CD4-positive, alpha-beta T cell treated with Interferon alpha-2 for 1 hour (primary cell): ENCODE data around the gene SMYD3.

Source experiments
- DNase-seq, 2 donors: peaks; one replicate each; pipeline ENCODE4 v3.0.0-alpha.2; 2020 to 2022

Gene SMYD3

GRCh38 chr1:245931450-245931849 lies 575.6 kb downstream of the SMYD3 start:
- no peak for DNase-seq

GRCh38 chr1:245929224-245929623 lies 577.9 kb downstream of the SMYD3 start:
- no peak for DNase-seq

GRCh38 chr1:245926888-245927287 lies 580.2 kb downstream of the SMYD3 start:
- DNase-seq = no peak

- no peak for DNase-seq
These were observed 583.9 kb downstream of the SMYD3 start for GRCh38 chr1:245923215-245923614.

- no peak for DNase-seq
These were observed 585.7 kb downstream of the SMYD3 start for GRCh38 chr1:245921417-245921816.

- no peak for DNase-seq
These were observed 589.7 kb downstream of the SMYD3 start for GRCh38 chr1:245917403-245917802.

GRCh38 chr1:245915841-245916240 lies 591.2 kb downstream of the SMYD3 start:
- no peak for DNase-seq

GRCh38 chr1:245915406-245915805 lies 591.7 kb downstream of the SMYD3 start:
- DNase-seq = no peak

GRCh38 chr1:245908543-245908942 lies 598.5 kb downstream of the SMYD3 start:
- DNase-seq = no peak

GRCh38 chr1:245906207-245906606 lies 600.9 kb downstream of the SMYD3 start:
- no peak for DNase-seq

GRCh38 chr1:245903851-245904250 lies 603.2 kb downstream of the SMYD3 start:
- no peak for DNase-seq

GRCh38 chr1:245901565-245901964 lies 605.5 kb downstream of the SMYD3 start:
- no peak for DNase-seq

GRCh38 chr1:245901037-245901436 lies 606.0 kb downstream of the SMYD3 start:
- DNase-seq = no peak

- DNase-seq = no peak
These were observed 608.5 kb downstream of the SMYD3 start for GRCh38 chr1:245898581-245898980.

GRCh38 chr1:245896258-245896657 lies 610.8 kb downstream of the SMYD3 start:
- DNase-seq = no peak

- DNase-seq = no peak
These were observed 611.6 kb downstream of the SMYD3 start for GRCh38 chr1:245895455-245895959.

- no peak for DNase-seq
These were observed 612.2 kb downstream of the SMYD3 start for GRCh38 chr1:245894843-245895242.

- DNase-seq = no peak
These were observed 614.1 kb downstream of the SMYD3 start for GRCh38 chr1:245893025-245893424.

GRCh38 chr1:245888809-245889208 lies 618.3 kb downstream of the SMYD3 start:
- peak in 1 of 2 donors; percentile 43 for DNase-seq

GRCh38 chr1:245887829-245888228 lies 619.2 kb downstream of the SMYD3 start:
- DNase-seq = no peak

- no peak for DNase-seq
These were observed 625.2 kb downstream of the SMYD3 start for GRCh38 chr1:245881767-245882391.

GRCh38 chr1:245880754-245881403 lies 626.2 kb downstream of the SMYD3 start:
- DNase-seq = no peak

- no peak for DNase-seq
These were observed 628.0 kb downstream of the SMYD3 start for GRCh38 chr1:245879091-245879490.

GRCh38 chr1:245878585-245878984 lies 628.5 kb downstream of the SMYD3 start:
- DNase-seq = no peak

- no peak for DNase-seq
These were observed 629.1 kb downstream of the SMYD3 start for GRCh38 chr1:245877976-245878375.
